ENCODE results near the gene KLHL8. TPM values are rescaled to one million over a fixed set of nuclear protein-coding genes. Genes with fewer than 3 reads are reported as not detected.
"Not testable (repeated sequence)": the region's sequence is repeated elsewhere in the genome, so short reads cannot be mapped to it uniquely, and the experiment has no call there.

The KLHL8 gene
- total RNA-seq, 2 experiments from 2014 or later: 9.1 to 10.5 TPM

DNA sequence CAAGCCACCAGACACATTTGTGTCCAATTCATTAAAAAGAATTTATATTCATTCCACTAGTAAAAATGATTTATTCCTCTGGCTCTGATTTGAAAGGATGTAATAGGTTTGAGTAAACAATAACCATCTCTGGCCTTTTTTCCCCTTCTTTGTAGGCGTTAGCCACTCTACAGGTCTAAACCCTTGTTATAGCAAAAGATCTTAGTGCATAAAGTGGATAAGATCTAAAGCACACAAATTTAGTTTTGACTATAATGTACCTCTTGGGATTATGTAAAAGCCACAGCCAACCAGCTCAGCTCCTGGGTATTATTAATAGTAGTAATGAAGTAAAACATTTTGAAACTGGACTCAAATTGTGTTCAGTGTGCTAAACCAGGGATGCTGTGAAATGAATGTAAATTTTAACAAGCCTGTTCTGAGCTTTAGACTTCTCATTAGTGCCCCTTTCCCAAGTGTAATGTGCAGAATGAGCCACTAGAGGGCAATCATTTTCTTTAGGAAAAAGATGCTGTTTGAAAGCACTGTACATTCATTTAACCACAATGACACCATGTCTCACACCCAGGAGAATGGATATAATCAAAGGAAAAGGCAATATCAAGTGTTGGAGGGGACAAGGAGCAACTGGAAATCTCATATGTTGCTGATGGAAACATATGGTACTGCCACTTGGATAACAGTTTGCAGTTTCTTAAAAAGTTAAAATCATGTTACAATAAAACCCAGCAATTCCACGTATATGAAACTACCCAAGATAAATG lies 69.7 kb downstream of the KLHL8 start:
- no peaks in the 10 kb centered on the region for H3K4me1 Mint-ChIP-seq
- ChIA-PET CTCF (interaction anchor here (0.6 to 1.7 kb wide), 3 partner anchors 228 to 287 kb away, joined by 4 to 6 read pairs (median 5); no protein-coding TSS in a partner anchor), POLR2A (no interaction called here)
- peak; percentile 74 for DNase-seq
- no peak overlapping the region for H3K4me3 Mint-ChIP-seq
- H3K27me3 Mint-ChIP-seq: no peaks in the 10 kb centered on the region
- H3K27ac Mint-ChIP-seq: no peak overlapping the region
- no peaks in the 10 kb centered on the region for H3K9me3 Mint-ChIP-seq
- H3K36me3 Mint-ChIP-seq (ENCODE audit: low read depth): peaks cover 3% of the 10 kb centered on the region

DNA sequence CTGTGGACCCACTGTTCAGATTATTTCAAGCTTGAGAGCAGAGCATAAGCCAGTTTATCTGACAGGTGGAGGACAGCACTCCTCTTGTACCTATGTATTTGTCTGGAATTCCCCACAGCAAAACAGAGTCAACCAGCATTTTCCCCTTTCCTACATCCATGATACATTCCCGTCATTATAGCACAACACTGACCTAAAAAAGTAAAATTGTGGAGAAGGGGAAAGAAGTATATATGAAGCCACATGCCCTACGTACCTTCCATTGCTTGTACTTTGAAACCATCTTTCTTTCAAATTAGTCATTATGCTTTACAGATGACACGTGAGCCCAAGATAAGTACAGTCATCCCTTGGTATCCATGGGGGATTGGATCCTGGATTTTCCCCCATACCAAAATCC lies 73.3 kb downstream of the KLHL8 start:
- CTCF ChIA-PET: interaction anchor here (1.3 to 2.6 kb wide), 2 partner anchors 88 to 225 kb away, joined by 4 to 10 read pairs; no protein-coding TSS in a partner anchor
- no peak for DNase-seq
- no peaks in the 10 kb centered on the region for H3K9me3 Mint-ChIP-seq
- H3K36me3 Mint-ChIP-seq (ENCODE audit: low read depth): peaks cover 15% of the 10 kb centered on the region
- H3K4me1 Mint-ChIP-seq: peaks cover 4% of the 10 kb centered on the region
- H3K27me3 Mint-ChIP-seq: no peaks in the 10 kb centered on the region
- no peak overlapping the region for H3K4me3 Mint-ChIP-seq
- POLR2A ChIA-PET: no interaction called here
- no peak overlapping the region for H3K27ac Mint-ChIP-seq

DNA sequence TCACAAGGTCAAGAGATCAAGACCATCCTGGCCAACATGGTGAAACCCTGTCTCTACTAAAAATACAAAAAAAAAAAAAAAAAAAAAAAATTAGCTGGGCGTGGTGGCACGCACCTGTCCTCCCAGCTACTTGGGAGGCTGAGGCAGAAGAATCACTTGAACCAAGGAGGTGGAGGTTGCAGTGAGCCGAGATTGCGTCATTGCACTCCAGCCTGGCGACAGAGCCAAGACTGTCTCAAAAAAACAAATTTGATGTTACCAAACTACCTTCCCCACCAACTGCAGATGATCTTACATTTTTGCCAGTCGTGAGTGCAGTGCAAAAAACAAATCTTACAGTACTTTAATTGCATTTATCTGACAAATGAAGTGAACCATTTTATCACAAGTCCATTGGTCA lies 74.5 kb downstream of the KLHL8 start:
- DNase-seq, H3K27me3 Mint-ChIP-seq, H3K27ac Mint-ChIP-seq, H3K9me3 Mint-ChIP-seq, H3K4me3 Mint-ChIP-seq, POLR2A ChIA-PET, H3K4me1 Mint-ChIP-seq: not testable (repeated sequence)
- CTCF ChIA-PET: interaction anchor here (1.3 to 2.6 kb wide), 2 partner anchors 89 to 224 kb away, joined by 4 to 10 read pairs; no protein-coding TSS in a partner anchor
- H3K36me3 Mint-ChIP-seq (ENCODE audit: low read depth): peaks cover 26% of the 10 kb centered on the region

DNA sequence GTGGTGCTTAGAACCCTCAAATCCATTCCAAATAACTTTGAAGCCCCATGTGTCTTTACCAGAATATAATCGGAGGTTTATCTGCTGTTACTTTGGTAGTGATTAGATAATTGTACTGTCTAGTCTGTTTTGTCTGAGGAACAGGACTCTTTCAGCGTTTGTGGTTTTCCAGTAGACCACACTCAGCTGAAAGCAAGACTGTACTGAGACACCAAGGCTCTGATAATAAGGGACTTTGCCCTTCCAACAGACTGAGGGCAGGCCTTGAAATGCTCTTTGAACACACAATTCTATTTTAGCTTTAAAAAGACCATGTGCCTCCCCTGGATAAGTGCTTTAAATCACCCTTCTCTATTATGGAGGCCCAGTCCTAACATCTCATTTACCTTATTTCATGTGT lies 76.1 kb downstream of the KLHL8 start:
- Mint-ChIP-seq H3K36me3 (ENCODE audit: low read depth) (peaks cover 33% of the 10 kb centered on the region), H3K9me3 (no peaks in the 10 kb centered on the region), H3K27ac (no peak overlapping the region), H3K4me1 (peaks cover 4% of the 10 kb centered on the region), H3K27me3 (no peaks in the 10 kb centered on the region), H3K4me3 (no peak overlapping the region)
- POLR2A ChIA-PET: no interaction called here
- CTCF ChIA-PET: no interaction called here
- DNase-seq: no peak

DNA sequence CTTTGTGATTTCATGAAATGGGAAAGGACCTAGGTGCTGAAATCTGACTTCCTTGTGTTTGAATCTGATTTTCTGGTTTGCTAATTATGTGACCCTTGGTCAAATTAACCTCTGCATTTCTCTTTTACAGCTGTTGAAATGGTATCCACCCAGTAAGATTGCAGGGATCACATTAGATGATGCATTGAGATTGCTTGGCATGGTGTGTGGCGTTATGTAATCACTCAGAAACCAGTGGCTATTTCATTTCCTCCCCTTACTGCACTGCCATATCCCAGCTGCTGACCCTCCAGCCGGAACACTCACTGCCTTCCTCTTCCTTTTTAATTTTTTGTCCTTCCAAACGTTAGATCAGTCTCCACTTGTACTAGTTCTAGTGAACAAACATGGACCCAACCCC lies 79.0 kb downstream of the KLHL8 start:
- H3K4me3 Mint-ChIP-seq: no peak overlapping the region
- no peak for DNase-seq
- no peaks in the 10 kb centered on the region for H3K9me3 Mint-ChIP-seq
- peaks cover 4% of the 10 kb centered on the region for H3K4me1 Mint-ChIP-seq
- ChIA-PET CTCF (interaction anchor here (0.6 kb wide), 1 partner anchor 239 kb away, joined by 5 read pairs; no protein-coding TSS in a partner anchor), POLR2A (no interaction called here)
- no peak overlapping the region for H3K27ac Mint-ChIP-seq
- H3K36me3 Mint-ChIP-seq (ENCODE audit: low read depth): peaks cover 35% of the 10 kb centered on the region
- H3K27me3 Mint-ChIP-seq: no peaks in the 10 kb centered on the region

DNA sequence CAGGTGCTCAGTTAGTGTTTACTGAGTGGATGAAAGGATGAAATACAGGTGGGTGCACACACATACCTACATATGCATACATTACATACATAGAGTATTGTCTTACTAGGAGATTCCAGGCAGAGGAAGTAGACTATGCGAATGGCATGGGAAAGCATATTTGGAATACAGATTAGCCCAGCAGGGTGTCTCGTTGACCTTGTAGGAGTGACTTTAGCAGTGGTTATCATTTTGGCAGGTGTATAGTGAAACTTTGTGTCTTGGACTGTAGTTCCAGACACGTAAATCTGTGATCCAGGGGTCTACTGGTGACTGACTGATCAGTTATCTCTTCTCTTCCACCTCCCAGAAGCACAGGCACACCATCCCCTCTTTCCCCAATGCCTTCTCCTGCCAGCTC lies 86.3 kb downstream of the KLHL8 start:
- no peak for DNase-seq
- CTCF ChIA-PET: no interaction called here
- no peak overlapping the region for H3K4me3 Mint-ChIP-seq
- peaks cover 62% of the 10 kb centered on the region for H3K36me3 Mint-ChIP-seq (ENCODE audit: low read depth)
- POLR2A ChIA-PET: no interaction called here
- no peak overlapping the region for H3K27ac Mint-ChIP-seq
- H3K9me3 Mint-ChIP-seq: no peaks in the 10 kb centered on the region
- no peaks in the 10 kb centered on the region for H3K4me1 Mint-ChIP-seq
- no peaks in the 10 kb centered on the region for H3K27me3 Mint-ChIP-seq

DNA sequence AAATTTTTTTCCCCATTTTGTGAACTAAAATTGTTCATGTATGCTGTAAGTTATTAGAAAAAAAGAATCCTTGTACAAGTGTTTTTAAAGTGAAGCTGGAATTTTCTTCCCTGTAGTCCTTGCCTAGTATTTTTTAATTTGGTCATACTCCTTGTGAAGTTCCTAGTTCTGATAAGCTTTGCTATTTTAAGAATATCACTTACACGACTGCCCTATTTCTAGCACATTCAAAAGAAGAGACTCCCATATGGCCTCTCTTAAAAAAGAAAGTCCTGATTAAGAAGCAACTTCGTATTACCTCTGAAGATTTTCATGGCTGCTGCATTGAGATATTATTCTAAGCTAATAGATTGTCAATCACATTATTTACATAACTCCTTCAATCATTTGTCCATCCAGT lies 87.2 kb downstream of the KLHL8 start:
- ChIA-PET POLR2A (no interaction called here), CTCF (interaction anchor here (0.6 to 0.8 kb wide), 2 partner anchors 9 to 54 kb away, joined by 3 read pairs; no protein-coding TSS in a partner anchor)
- no peaks in the 10 kb centered on the region for H3K9me3 Mint-ChIP-seq
- DNase-seq: no peak
- no peak overlapping the region for H3K4me3 Mint-ChIP-seq
- H3K27ac Mint-ChIP-seq: no peak overlapping the region
- H3K4me1 Mint-ChIP-seq: no peaks in the 10 kb centered on the region
- peaks cover 68% of the 10 kb centered on the region for H3K36me3 Mint-ChIP-seq (ENCODE audit: low read depth)
- H3K27me3 Mint-ChIP-seq: no peaks in the 10 kb centered on the region

DNA sequence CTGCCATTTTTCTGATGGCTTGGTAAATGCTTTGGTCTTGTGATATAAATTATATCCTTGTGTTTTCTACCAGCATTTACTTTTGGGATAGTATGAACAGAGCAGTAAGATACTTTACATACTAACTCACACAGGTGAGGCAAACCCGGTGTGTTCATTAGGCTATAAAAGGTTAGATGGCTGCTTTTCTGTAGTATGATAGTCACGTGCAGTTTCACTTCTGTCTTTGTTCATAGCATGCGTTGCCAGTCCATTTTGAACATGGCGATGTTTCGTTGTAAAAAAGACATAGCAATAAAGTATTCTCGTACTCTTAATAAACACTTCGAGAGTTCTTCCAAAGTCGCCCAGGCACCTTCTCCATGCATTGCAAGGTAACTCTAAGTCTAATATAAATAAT lies 88.4 kb downstream of the KLHL8 start:
- ChIA-PET POLR2A (no interaction called here), CTCF (no interaction called here)
- Mint-ChIP-seq H3K4me3 (no peak overlapping the region), H3K27me3 (no peaks in the 10 kb centered on the region), H3K9me3 (no peaks in the 10 kb centered on the region), H3K4me1 (no peaks in the 10 kb centered on the region), H3K36me3 (ENCODE audit: low read depth) (peaks cover 78% of the 10 kb centered on the region), H3K27ac (no peak overlapping the region)
- DNase-seq: no peak

DNA sequence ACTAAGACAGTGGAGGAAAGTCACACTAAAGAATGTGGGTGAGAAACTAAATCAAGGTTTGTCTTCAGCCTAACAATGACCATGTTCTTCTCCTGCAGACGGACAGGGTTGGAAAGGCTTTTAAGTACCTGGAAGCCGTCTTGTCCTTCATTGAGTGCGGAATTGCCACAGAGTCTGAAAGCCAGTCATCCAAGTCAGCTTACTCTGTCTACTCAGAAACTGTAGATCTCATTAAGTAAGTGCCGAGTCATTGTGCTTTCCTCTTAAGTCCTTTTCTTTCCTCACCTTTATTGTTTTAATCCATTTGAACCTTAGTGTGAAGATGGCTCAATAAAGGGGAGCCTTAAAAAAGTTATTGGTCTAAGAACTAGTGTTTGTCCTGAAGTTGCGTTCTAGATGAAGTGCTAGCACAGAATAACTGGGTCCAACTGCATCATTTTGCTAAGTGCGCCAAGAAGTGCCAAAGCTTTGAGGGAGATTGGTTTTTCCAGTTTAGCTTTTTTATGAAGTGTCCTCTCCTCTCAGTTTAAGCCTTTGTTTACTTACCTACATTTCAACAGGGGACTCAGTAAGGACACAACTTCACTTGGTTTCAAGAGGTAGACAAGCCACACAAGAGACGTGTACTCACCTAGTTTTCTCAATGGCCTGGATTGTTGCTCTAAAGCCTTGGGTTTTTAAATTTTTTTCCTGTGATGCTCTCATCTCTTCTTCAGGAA lies 89.3 kb downstream of the KLHL8 start:
- Mint-ChIP-seq H3K27me3 (no peaks in the 10 kb centered on the region), H3K4me3 (no peak overlapping the region), H3K36me3 (ENCODE audit: low read depth) (peaks cover 82% of the 10 kb centered on the region), H3K4me1 (no peaks in the 10 kb centered on the region), H3K9me3 (no peaks in the 10 kb centered on the region), H3K27ac (no peak overlapping the region)
- CTCF ChIA-PET: no interaction called here
- DNase-seq: no peak
- POLR2A ChIA-PET: no interaction called here

DNA sequence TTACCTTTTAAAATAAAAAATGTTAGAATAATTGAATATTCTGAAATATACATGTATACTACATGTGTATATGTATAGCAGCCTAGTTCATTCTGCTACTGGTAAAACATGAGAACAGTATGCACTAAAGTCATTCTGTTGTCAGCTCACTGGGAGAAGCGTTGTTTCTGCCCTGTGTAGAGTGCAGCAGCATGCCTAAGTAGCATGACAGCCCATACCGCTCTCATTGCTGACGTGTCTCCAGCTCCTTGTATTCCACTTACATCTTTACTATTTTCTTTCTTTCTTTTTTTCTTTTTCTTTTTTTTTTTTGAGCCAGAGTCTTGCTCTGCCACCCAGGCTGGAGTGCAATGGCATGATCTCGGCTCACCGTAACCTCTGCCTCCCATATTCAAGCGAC lies 90.7 kb downstream of the KLHL8 start:
- Mint-ChIP-seq H3K4me3 (no peak overlapping the region), H3K9me3 (no peaks in the 10 kb centered on the region), H3K27ac (no peak overlapping the region), H3K4me1 (no peaks in the 10 kb centered on the region), H3K27me3 (no peaks in the 10 kb centered on the region), H3K36me3 (ENCODE audit: low read depth) (peaks cover 80% of the 10 kb centered on the region)
- no peak for DNase-seq
- POLR2A ChIA-PET: no interaction called here
- CTCF ChIA-PET: no interaction called here

DNA sequence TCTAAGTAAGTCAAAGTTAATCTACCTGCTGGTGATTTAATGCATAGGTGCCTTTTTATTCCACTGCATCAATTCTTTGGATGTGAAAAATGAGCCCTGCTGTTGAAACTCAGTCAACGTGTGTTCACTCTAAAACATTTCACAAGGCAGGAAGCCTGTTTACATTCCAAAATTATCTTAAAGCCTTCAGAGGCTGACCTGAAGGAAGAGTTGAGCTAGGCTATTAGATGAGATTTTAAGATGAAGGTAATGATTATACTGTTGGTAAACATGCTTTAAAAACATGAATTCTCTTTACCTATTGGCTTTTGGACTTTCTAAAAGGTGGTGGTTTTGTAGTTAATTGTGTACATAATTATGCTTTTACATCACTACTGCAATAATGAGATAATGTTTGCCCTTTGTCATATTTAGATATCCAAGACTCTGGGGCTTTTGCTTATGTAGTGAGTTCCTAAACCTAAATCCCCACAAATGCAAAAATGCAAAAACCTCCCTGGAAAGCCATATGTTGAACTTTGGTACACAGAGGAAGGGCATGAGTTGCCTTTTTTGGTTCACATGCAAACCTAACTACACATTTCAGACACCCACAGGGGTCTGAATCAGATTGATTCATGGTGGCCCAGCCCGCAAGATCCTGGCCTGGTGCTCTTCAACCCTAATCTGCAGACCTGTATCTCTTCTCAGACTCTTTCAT lies 92.3 kb downstream of the KLHL8 start:
- Mint-ChIP-seq H3K27ac (no peak overlapping the region), H3K36me3 (ENCODE audit: low read depth) (peaks cover 69% of the 10 kb centered on the region), H3K4me3 (no peak overlapping the region), H3K27me3 (no peaks in the 10 kb centered on the region), H3K4me1 (no peaks in the 10 kb centered on the region), H3K9me3 (no peaks in the 10 kb centered on the region)
- POLR2A ChIA-PET: no interaction called here
- CTCF ChIA-PET: no interaction called here
- no peak for DNase-seq

DNA sequence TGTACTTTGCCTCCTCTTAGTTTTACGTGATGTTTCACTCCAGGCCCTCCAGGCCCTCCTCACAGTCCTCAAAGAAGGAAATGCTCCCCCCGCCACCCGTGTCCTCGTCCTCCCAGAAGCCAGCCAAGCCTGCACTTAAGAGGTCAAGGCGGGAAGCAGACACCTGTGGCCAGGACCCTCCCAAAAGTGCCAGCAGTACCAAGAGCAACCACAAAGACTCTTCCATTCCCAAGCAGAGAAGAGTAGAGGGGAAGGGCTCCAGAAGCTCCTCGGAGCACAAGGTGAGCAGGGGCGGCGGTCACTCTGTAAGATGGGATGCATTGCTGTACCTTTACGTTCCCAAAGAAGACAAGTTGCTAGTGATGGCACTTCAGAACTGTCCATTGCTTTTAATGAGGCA lies 94.4 kb downstream of the KLHL8 start:
- Mint-ChIP-seq H3K36me3 (ENCODE audit: low read depth) (peaks cover 58% of the 10 kb centered on the region), H3K4me1 (peaks cover 6% of the 10 kb centered on the region), H3K27me3 (no peaks in the 10 kb centered on the region), H3K9me3 (no peaks in the 10 kb centered on the region), H3K4me3 (no peak overlapping the region), H3K27ac (no peak overlapping the region)
- CTCF ChIA-PET: no interaction called here
- DNase-seq: no peak
- POLR2A ChIA-PET: no interaction called here

DNA sequence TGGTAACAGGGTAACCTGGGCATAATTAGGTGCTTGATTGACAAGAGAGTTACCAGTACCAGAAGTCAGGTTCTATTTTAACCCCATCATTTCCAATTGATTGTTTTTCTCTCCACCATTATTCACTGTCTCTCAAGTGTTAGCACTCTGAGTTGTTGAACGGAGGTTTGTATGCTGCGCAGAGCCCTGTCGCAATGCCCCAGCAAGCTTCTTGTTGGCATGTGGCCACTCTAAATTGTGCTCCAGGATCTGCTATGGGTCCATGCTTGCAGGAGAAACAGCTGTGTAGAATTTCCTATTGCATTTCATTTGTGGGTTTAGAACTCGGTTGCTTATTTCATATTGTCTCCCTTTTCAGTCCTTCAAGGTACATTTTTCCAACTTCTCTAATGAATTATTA lies 98.2 kb downstream of the KLHL8 start:
- H3K27me3 Mint-ChIP-seq: no peaks in the 10 kb centered on the region
- H3K36me3 Mint-ChIP-seq (ENCODE audit: low read depth): peaks cover 55% of the 10 kb centered on the region
- ChIA-PET POLR2A (no interaction called here), CTCF (interaction anchor here (0.6 kb wide), 1 partner anchor 195 kb away, joined by 3 read pairs; no protein-coding TSS in a partner anchor)
- DNase-seq: no peak
- no peak overlapping the region for H3K27ac Mint-ChIP-seq
- no peaks in the 10 kb centered on the region for H3K9me3 Mint-ChIP-seq
- no peak overlapping the region for H3K4me3 Mint-ChIP-seq
- peaks cover 13% of the 10 kb centered on the region for H3K4me1 Mint-ChIP-seq
